ENCODE results near the gene PATL2.

The PATL2 gene

DNA sequence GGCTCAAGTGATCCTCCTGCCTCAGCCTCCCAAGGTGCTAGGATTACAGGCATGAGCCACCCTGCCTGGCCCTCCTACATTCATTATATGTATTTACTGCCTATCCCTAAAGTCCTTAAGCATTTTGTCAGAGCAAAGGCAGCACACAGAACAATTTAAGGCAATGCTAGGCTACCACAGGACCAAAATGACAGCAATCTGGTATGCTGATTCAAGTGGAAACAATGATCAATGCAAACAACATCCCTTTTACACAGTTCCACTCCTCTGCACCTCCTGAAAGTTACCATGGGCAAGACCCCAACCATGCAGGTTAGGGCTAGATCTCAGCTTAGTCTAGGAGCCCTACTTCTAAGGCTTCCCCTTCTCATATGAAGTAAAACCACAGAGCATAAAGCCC, 87.9 kb downstream of the PATL2 start:
- Histone ChIP-seq H3K4me1 (ENCODE audit: low read depth, poor library complexity, severe bottlenecking) (no peaks in the 10 kb centered on the region), H3K27ac (no peak overlapping the region), H2AFZ (ENCODE audit: low read depth) (no peak overlapping the region), H3K9ac (no peak overlapping the region), H3K36me3 (ENCODE audit: insufficient read depth) (no peaks in the 10 kb centered on the region), H3K79me2 (ENCODE audit: insufficient read depth, low read depth) (no peaks in the 10 kb centered on the region), H3K27me3 (ENCODE audit: insufficient read depth, low read depth) (no peaks in the 10 kb centered on the region), H3K4me2 (no peak overlapping the region), H4K20me1 (ENCODE audit: insufficient read depth) (no peaks in the 10 kb centered on the region), H3K4me3 (IDR thresholded peaks at IDR 0.05; ENCODE audit: insufficient read depth, low read depth, low read length) (no peak overlapping the region)
- TF ChIP-seq, protein P1, sequence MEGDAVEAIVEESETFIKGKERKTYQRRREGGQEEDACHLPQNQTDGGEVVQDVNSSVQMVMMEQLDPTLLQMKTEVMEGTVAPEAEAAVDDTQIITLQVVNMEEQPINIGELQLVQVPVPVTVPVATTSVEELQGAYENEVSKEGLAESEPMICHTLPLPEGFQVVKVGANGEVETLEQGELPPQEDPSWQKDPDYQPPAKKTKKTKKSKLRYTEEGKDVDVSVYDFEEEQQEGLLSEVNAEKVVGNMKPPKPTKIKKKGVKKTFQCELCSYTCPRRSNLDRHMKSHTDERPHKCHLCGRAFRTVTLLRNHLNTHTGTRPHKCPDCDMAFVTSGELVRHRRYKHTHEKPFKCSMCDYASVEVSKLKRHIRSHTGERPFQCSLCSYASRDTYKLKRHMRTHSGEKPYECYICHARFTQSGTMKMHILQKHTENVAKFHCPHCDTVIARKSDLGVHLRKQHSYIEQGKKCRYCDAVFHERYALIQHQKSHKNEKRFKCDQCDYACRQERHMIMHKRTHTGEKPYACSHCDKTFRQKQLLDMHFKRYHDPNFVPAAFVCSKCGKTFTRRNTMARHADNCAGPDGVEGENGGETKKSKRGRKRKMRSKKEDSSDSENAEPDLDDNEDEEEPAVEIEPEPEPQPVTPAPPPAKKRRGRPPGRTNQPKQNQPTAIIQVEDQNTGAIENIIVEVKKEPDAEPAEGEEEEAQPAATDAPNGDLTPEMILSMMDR (conservative IDR thresholded peaks at IDR 0.05; ENCODE audit: low read depth, low read length): no peak

DNA sequence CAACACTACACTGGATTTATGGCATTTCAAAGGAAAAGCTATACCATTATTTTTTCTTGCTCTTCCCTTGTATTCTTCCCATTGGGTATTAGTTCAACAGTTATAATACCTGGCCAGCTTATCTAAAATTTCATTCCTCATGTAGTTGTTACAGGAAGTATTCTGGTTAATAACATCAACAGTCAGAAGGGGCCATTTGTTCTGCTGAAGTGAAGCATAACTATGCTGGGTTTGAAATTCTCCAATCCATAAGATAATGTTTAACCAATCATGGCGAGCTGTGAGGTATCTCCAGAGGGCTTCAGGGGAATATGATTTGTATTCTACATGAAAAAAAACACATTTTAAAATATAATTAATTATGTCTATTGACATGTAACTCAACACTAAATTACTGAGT, 91.0 kb downstream of the PATL2 start:
- TF ChIP-seq, protein P1 (conservative IDR thresholded peaks at IDR 0.05; ENCODE audit: low read depth, low read length): no peak
- no peak overlapping the region for H3K4me3 ChIP-seq (IDR thresholded peaks at IDR 0.05; ENCODE audit: insufficient read depth, low read depth, low read length)
- no peak overlapping the region for H3K27ac ChIP-seq
- no peaks in the 10 kb centered on the region for H4K20me1 ChIP-seq (ENCODE audit: insufficient read depth)
- H3K9ac ChIP-seq: no peak overlapping the region
- no peaks in the 10 kb centered on the region for H3K79me2 ChIP-seq (ENCODE audit: insufficient read depth, low read depth)
- H3K4me2 ChIP-seq: no peak overlapping the region
- H3K36me3 ChIP-seq (ENCODE audit: insufficient read depth): no peaks in the 10 kb centered on the region
- no peaks in the 10 kb centered on the region for H3K27me3 ChIP-seq (ENCODE audit: insufficient read depth, low read depth)
- H2AFZ ChIP-seq (ENCODE audit: low read depth): no peak overlapping the region
- no peaks in the 10 kb centered on the region for H3K4me1 ChIP-seq (ENCODE audit: low read depth, poor library complexity, severe bottlenecking)

DNA sequence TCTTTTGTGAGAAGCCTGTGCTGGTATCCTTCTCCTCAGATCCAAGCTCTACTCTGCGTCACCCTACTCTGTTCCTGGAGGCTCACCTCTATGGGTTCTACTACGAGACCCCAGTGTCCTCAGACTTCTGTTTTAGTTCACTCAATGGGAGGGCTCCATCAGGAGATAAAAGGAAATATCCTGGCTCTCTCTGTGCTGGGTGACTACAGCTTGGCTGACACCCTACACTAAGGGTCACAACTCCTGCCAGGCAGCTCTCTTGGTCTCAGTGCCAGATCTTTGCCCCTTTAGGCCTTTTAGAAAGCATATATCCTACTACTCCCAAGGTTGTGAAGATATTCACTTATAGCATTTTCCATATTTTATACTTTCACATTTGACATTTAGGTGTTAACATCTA, 94.1 kb downstream of the PATL2 start:
- Histone ChIP-seq H3K79me2 (ENCODE audit: insufficient read depth, low read depth) (no peaks in the 10 kb centered on the region), H3K27ac (no peak overlapping the region), H3K9ac (no peak overlapping the region), H3K4me3 (IDR thresholded peaks at IDR 0.05; ENCODE audit: insufficient read depth, low read depth, low read length) (no peak overlapping the region), H3K4me1 (ENCODE audit: low read depth, poor library complexity, severe bottlenecking) (no peaks in the 10 kb centered on the region), H3K27me3 (ENCODE audit: insufficient read depth, low read depth) (no peaks in the 10 kb centered on the region), H4K20me1 (ENCODE audit: insufficient read depth) (no peaks in the 10 kb centered on the region), H2AFZ (ENCODE audit: low read depth) (no peak overlapping the region), H3K4me2 (no peak overlapping the region), H3K36me3 (ENCODE audit: insufficient read depth) (no peaks in the 10 kb centered on the region)
- TF ChIP-seq, protein P1 (conservative IDR thresholded peaks at IDR 0.05; ENCODE audit: low read depth, low read length): no peak
